Measurements from ENCODE around the gene KRCC1. TPM values are rescaled to one million over a fixed set of nuclear protein-coding genes. Genes with fewer than 3 reads are reported as not detected.

Gene KRCC1
- total RNA-seq, 2 experiments from 2014 or later, result 20.5 to 21.7 TPM

DNA sequence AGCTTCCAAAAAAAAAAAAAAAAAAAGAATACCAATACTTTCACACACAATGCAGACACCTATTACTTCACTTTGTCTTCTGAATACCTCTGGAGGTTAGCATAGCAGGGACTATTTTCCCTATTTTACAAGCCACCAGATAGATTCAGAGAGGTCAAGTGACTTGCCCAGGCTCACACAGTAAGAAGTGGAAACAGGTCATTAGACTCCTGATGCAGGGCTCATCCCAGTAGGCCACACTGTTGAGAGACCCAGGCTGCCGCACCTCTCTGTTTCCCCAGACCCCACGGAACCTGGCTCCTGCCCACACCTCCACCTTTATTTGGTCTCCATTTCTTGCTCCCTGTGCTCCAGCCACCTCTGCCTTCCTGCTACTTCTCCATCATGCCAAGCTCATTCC is 31.5 kb upstream of the KRCC1 start:
- H3K9me3 Mint-ChIP-seq, result no peaks in the 10 kb centered on the region
- DNase-seq, result no peak
- no peak overlapping the region for H3K27ac Mint-ChIP-seq
- CTCF ChIA-PET, result interaction anchor here (1.0 kb wide), 1 partner anchor 27 kb away, joined by 3 read pairs; no protein-coding TSS in a partner anchor
- H3K36me3 Mint-ChIP-seq (ENCODE audit: low read depth), result no peaks in the 10 kb centered on the region
- H3K4me3 Mint-ChIP-seq, result no peak overlapping the region
- H3K4me1 Mint-ChIP-seq, result peaks cover 7% of the 10 kb centered on the region
- H3K27me3 Mint-ChIP-seq, result no peaks in the 10 kb centered on the region
- POLR2A ChIA-PET, result no interaction called here

DNA sequence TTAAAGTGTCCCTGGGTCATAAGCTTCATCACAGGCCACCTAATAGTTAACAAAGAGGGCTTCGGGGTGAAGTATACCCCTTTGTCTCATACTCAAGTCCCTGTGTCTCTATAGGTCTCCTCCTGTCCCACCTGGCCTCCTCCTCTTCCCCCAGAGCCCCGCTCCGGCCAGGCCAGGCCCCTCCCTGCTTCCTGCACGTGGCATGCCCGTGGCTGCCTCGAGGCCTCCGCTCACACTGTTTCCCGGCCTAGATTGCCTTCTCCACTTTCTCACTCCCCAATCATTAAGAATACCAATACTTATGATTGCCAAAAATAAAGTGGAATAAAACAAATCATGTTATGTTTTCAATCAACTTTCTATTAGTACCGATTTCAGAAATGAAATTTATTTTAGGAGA is 30.8 kb upstream of the KRCC1 start:
- Mint-ChIP-seq H3K9me3 (no peaks in the 10 kb centered on the region), H3K4me3 (no peak overlapping the region), H3K27ac (no peak overlapping the region), H3K36me3 (ENCODE audit: low read depth) (no peaks in the 10 kb centered on the region), H3K27me3 (no peaks in the 10 kb centered on the region), H3K4me1 (peaks cover 7% of the 10 kb centered on the region)
- ChIA-PET POLR2A (no interaction called here), CTCF (interaction anchor here (1.0 kb wide), 1 partner anchor 26 kb away, joined by 3 read pairs; no protein-coding TSS in a partner anchor)
- no peak for DNase-seq

DNA sequence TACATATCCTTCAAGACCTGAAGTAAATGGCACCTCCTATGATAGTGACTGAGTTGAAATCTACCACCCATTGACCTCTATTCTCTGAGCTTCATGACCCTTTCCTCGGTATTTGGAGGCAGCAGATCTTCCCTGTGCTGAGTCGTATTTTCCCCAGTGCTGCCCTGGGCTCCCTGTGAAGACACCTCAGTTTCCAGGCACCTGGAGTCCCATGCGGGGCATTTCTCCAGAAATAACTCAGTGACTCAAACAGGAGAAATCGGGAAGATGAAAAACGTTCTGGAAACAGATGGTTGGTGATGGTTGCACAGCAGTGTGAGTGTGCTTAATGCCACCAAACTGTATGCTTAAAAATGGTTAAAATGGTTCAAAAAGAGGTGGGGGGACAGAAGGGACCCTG is 30.0 kb upstream of the KRCC1 start:
- Mint-ChIP-seq H3K9me3 (no peaks in the 10 kb centered on the region), H3K27ac (no peak overlapping the region), H3K4me3 (no peak overlapping the region), H3K4me1 (peaks cover 3% of the 10 kb centered on the region), H3K36me3 (ENCODE audit: low read depth) (no peaks in the 10 kb centered on the region), H3K27me3 (no peaks in the 10 kb centered on the region)
- POLR2A ChIA-PET, result no interaction called here
- no peak for DNase-seq
- CTCF ChIA-PET, result no interaction called here

DNA sequence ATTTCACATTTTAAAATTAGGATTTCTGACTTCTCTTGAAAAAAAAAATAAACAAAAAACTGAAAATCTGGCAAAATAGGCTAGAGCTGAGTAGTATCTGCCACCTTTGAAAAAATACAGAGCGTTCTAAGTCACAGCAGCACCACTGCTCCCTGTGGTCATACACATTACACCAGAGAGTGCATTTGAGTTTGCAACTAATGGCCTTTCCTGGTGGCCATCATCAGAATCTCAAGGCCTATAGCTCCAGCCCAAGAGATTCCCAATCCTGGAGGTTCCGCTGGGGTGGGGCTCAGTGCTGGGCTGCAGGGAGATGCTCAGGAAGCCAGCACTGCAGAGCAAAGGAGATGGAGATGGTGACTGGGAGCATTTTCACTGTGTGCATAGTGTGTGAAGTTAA is 29.5 kb upstream of the KRCC1 start:
- Mint-ChIP-seq H3K4me3 (no peak overlapping the region), H3K27ac (no peak overlapping the region), H3K27me3 (no peaks in the 10 kb centered on the region), H3K4me1 (no peaks in the 10 kb centered on the region), H3K9me3 (no peaks in the 10 kb centered on the region), H3K36me3 (ENCODE audit: low read depth) (no peaks in the 10 kb centered on the region)
- ChIA-PET POLR2A (no interaction called here), CTCF (interaction anchor here (0.9 kb wide), 1 partner anchor 72 kb away, joined by 4 read pairs; no protein-coding TSS in a partner anchor)
- no peak for DNase-seq

DNA sequence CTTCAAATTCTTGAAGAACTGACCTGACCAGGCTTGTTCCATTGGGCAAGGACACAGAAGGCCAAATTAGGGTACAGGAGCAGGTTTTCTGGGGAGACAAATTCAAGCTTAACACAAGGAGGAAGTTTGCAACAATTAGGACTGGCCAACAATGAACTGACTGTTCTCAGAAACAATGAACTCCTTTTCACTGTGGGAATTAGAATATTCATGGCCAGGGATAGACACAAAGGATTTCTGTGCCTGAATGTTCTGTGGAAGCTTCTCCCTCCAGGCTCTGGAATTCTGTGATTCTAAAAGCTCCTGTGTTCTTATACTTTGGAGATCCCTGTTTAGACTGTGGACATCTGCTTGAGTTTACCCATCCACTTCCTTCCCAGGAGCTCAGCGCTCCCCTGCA is 27.2 kb upstream of the KRCC1 start:
- POLR2A ChIA-PET, result no interaction called here
- CTCF ChIA-PET, result no interaction called here
- Mint-ChIP-seq H3K27me3 (no peaks in the 10 kb centered on the region), H3K4me1 (no peaks in the 10 kb centered on the region), H3K4me3 (no peak overlapping the region), H3K9me3 (no peaks in the 10 kb centered on the region), H3K27ac (no peak overlapping the region), H3K36me3 (ENCODE audit: low read depth) (no peaks in the 10 kb centered on the region)
- DNase-seq, result no peak

DNA sequence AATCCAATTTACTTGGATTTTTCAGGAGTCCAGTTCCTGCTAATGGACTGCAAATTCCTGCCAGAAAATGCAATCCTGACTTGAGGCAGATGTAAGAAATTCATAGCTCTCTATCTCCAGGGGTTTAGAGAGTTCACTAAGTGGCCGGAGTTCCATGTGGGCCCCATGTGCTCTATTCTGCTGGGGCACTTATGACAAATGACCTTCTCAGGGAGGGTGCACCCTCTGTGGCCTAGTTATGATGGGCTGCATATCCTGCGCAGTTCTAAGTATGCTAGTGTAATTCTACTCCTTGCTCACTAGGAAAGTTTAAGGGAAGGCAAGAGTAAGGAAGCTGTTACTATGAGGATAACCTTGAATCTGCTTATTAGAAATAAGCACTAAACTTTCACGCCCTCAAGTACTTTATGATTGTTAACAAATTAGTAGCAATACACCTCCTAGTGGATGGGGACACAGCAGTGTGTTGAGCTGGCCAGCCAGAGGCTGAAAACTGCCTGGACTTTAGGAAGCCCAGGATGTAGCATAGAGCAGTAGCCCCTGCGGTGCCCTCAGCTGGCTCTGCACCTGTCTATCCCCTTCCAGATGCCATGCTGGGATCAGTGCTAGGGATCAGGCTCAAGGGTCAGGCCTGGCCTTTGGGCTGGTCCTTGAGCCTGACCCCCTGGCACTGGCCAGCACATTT is 26.5 kb upstream of the KRCC1 start:
- ChIA-PET CTCF (no interaction called here), POLR2A (no interaction called here)
- Mint-ChIP-seq H3K36me3 (ENCODE audit: low read depth) (no peaks in the 10 kb centered on the region), H3K4me1 (no peaks in the 10 kb centered on the region), H3K4me3 (no peak overlapping the region), H3K27me3 (no peaks in the 10 kb centered on the region), H3K9me3 (no peaks in the 10 kb centered on the region), H3K27ac (no peak overlapping the region)
- no peak for DNase-seq

DNA sequence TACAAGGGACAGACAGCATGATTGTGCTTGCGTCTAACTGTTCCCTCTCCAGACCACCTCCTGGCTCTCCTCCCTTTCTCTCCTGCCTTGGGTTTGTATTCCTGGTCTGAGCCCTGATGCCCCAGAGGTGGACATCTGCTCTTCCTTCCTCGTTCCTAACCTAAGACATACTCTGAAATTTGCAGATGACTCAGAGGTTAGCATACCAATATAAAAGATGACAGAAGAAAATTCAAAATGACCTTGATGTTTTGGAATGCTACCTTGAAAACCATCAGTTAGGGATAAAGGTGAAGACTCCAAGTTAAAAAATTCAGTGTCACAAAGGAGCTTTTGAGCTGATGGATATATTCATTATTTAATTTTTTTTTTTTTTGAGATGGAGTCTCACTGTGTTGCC is 25.0 kb upstream of the KRCC1 start:
- H3K4me1 Mint-ChIP-seq, result no peaks in the 10 kb centered on the region

DNA sequence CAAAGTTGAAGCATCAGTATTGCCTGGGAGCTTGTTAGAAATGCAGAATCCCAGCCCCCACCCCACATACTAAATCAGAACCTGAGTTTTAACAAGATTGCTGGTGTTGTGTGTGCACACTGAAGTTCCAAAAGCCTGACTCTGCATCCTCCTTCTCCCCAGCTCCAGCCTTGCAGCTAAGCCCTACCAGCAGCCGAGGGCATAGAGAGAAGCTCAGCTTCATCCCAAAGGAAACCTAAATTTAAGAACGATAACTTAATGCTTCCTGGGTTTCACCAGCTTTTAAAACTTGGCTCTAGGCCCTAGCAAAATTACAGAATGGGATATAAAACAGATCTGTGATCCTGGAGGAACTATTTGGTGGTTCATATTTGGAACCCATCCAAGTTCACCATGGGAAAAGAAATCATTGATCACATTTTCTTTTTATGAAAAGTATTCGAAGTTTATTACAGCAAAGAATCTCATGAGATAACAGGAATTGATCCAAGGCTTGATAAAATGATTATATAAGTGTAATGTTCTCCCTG is 23.1 kb upstream of the KRCC1 start:
- no peak for DNase-seq
- POLR2A ChIA-PET, result no interaction called here
- Mint-ChIP-seq H3K27ac (no peak overlapping the region), H3K9me3 (no peaks in the 10 kb centered on the region), H3K36me3 (ENCODE audit: low read depth) (no peaks in the 10 kb centered on the region), H3K27me3 (no peaks in the 10 kb centered on the region), H3K4me3 (no peak overlapping the region), H3K4me1 (no peaks in the 10 kb centered on the region)
- CTCF ChIA-PET, result interaction anchor here (0.9 to 1.5 kb wide), 3 partner anchors 16 to 81 kb away, joined by 3 to 4 read pairs (median 3); no protein-coding TSS in a partner anchor

More for the DNA sequence above, 25.0 kb upstream of the KRCC1 start:
- Mint-ChIP-seq H3K9me3 (no peaks in the 10 kb centered on the region), H3K36me3 (ENCODE audit: low read depth) (no peaks in the 10 kb centered on the region), H3K27ac (no peak overlapping the region), H3K4me3 (no peak overlapping the region), H3K27me3 (no peaks in the 10 kb centered on the region)
- DNase-seq, result no peak
- CTCF ChIA-PET, result interaction anchor here (0.7 kb wide), 1 partner anchor 1308 kb away, joined by 3 read pairs; no protein-coding TSS in a partner anchor
- POLR2A ChIA-PET, result no interaction called here

DNA sequence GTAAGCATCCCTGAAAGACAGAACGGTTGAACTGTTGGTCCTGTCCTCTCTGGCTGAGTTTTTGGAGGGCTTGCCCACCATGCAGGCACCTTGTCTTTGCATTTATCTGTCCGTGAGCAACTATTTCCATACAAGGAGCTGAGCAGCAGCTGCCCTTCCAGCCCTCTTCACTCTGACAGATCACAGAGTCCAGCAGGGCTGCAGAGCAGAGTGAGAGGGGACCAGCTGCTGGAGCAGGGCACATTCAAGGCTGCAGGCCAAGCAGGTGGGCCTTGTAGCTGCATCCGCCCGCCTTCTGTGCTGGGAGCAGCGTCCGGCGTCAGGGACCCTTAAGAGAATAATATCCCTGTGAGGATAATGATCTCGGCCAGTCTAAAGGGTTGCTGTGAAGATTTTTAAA is 21.5 kb upstream of the KRCC1 start:
- DNase-seq, result no peak
- H3K4me3 Mint-ChIP-seq, result no peak overlapping the region
- ChIA-PET POLR2A (no interaction called here), CTCF (interaction anchor here (2.3 kb wide), 1 partner anchor 17 kb away, joined by 5 read pairs; no protein-coding TSS in a partner anchor)
- no peaks in the 10 kb centered on the region for H3K36me3 Mint-ChIP-seq (ENCODE audit: low read depth)
- H3K27ac Mint-ChIP-seq, result no peak overlapping the region
- no peaks in the 10 kb centered on the region for H3K9me3 Mint-ChIP-seq
- H3K27me3 Mint-ChIP-seq, result no peaks in the 10 kb centered on the region
- no peaks in the 10 kb centered on the region for H3K4me1 Mint-ChIP-seq

DNA sequence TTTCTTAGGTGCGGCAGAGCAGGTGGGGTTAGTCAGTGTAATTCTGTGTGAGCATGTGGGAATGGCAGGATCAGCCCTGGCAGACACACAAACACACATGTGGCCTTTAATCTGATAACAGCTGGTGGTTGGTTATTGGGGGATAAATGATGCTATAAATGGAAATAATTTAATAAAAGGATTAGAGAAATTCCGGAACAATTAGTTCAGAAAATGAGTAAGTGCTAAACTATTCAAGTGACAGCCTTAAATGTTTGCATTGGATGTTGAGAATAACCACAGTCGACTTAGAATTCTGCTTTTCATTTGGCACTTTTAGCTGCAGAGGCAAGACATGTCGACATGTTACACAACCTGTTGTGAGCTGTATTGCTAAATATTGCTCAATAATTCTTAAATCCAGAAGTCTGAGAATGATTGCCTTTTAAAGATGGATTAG is 19.3 kb upstream of the KRCC1 start:
- Mint-ChIP-seq H3K4me3 (no peak overlapping the region), H3K27ac (no peak overlapping the region), H3K9me3 (no peaks in the 10 kb centered on the region), H3K36me3 (ENCODE audit: low read depth) (no peaks in the 10 kb centered on the region), H3K4me1 (no peaks in the 10 kb centered on the region), H3K27me3 (no peaks in the 10 kb centered on the region)
- ChIA-PET POLR2A (no interaction called here), CTCF (interaction anchor here (2.3 kb wide), 1 partner anchor 14 kb away, joined by 5 read pairs; no protein-coding TSS in a partner anchor)
- DNase-seq, result no peak

DNA sequence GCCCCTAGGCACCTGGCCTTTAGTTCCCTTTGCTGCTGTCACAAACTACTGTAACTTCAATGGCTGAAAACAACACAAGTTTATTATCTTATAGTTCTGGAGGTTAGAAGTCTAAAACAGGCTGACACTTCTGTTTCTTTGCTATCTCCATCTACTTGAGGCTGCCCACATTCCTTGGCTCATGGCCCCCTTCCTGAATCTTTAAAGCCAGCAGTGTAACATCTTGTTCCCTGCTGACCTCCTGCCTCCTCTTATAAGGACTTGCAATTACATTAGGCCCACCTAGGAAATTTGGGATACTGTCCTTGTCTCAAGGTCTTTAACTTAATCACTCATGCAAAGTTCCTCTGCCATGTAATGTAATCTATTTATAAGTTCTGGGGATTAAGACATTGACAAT is 18.6 kb upstream of the KRCC1 start:
- Mint-ChIP-seq H3K36me3 (ENCODE audit: low read depth) (no peaks in the 10 kb centered on the region), H3K27ac (no peak overlapping the region), H3K27me3 (no peaks in the 10 kb centered on the region), H3K4me3 (no peak overlapping the region), H3K4me1 (no peaks in the 10 kb centered on the region), H3K9me3 (no peaks in the 10 kb centered on the region)
- ChIA-PET POLR2A (no interaction called here), CTCF (no interaction called here)
- no peak for DNase-seq

DNA sequence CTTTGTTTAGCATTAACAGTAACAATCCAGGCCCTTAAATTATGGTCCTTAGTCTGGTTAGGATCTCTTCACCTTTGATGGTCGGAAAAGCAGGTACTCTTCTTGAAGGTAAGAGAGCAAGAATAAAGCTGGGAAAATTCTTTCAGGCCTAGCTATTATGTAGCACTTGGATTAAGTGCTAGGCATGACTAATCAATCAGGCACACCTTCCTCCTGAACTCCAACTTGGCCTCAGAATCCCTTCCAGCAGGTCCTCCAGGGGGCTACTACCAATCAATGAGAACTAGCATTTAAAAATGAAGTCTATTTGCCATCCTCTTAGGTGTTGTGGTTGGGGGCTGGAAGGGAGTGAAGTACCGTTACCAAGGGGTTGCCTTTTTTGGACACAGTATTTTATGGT is 15.8 kb upstream of the KRCC1 start:
- ChIA-PET CTCF (no interaction called here), POLR2A (no interaction called here)
- no peaks in the 10 kb centered on the region for H3K9me3 Mint-ChIP-seq
- no peaks in the 10 kb centered on the region for H3K36me3 Mint-ChIP-seq (ENCODE audit: low read depth)
- H3K27ac Mint-ChIP-seq, result no peak overlapping the region
- H3K27me3 Mint-ChIP-seq, result no peaks in the 10 kb centered on the region
- no peaks in the 10 kb centered on the region for H3K4me1 Mint-ChIP-seq
- no peak for DNase-seq
- H3K4me3 Mint-ChIP-seq, result no peak overlapping the region

DNA sequence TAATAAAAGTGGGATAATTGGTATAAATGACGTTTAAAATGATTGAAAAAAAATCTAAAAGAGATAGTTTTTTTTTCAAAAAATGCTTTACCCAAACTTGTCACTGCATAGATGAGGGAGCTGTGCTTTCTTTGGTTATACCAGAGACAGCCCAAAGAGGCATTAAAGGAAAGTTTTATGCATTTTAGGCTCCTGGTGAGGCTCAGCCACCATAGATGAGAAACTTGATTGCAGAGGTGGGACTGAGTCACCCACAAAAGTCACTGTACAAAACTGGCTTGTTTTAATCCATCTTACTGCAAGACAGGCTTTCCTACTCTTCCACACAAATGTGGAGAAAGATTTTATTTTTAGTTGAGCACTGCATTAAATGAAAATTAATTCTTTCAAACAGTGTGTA is 14.5 kb upstream of the KRCC1 start:
- no peak for DNase-seq
- ChIA-PET POLR2A (no interaction called here), CTCF (interaction anchor here (0.6 kb wide), 1 partner anchor 24 kb away, joined by 3 read pairs; no protein-coding TSS in a partner anchor)
- no peak overlapping the region for H3K4me3 Mint-ChIP-seq
- H3K9me3 Mint-ChIP-seq, result no peaks in the 10 kb centered on the region
- H3K27ac Mint-ChIP-seq, result no peak overlapping the region
- H3K36me3 Mint-ChIP-seq (ENCODE audit: low read depth), result no peaks in the 10 kb centered on the region
- no peaks in the 10 kb centered on the region for H3K4me1 Mint-ChIP-seq
- H3K27me3 Mint-ChIP-seq, result no peaks in the 10 kb centered on the region

DNA sequence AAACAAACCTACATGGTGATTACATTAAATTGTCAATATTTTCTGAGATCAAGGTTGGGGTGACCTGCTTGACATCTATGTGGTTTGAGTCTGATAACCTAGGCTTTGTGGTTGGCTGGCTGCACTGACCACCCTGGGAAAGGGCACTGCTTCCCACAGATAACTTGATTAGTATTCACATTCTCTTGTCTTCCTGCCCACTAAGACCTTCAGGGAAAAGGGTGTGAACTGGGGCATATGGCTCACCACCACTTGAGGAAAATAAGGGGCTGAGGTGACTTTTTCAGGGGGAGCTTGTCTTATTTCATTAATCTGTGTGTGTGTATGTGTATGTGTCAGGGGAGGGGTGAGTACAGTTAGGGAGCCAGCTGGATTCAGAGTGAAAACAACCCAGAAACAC is 13.5 kb upstream of the KRCC1 start:
- Mint-ChIP-seq H3K27me3 (no peaks in the 10 kb centered on the region), H3K4me1 (no peaks in the 10 kb centered on the region), H3K27ac (no peak overlapping the region), H3K4me3 (no peak overlapping the region), H3K9me3 (no peaks in the 10 kb centered on the region), H3K36me3 (ENCODE audit: low read depth) (no peaks in the 10 kb centered on the region)
- POLR2A ChIA-PET, result no interaction called here
- DNase-seq, result no peak
- CTCF ChIA-PET, result interaction anchor here (1.3 kb wide), 2 partner anchors 9 to 56 kb away, joined by 4 to 6 read pairs; no protein-coding TSS in a partner anchor
